GM23248 (cell line): ENCODE data around the gene PI4K2B.

Experiments used
- EZH2 ChIP-seq: fragments of 200-600 bp; sonication (generic); IDR thresholded peaks from 2 replicates; pipeline ENCODE4 v1.6.1; 2018; ENCODE audit warnings: antibody characterized with exemption, mild to moderate bottlenecking; ENCODE audit not compliant: insufficient read depth, poor library complexity, severe bottlenecking
- EZH2phosphoT487 ChIP-seq: fragments of 200-600 bp; sonication (generic); IDR thresholded peaks from 2 replicates; pipeline ENCODE4 v1.6.1; 2018; ENCODE audit warnings: antibody characterized with exemption, moderate library complexity, mild to moderate bottlenecking, low read depth; ENCODE audit not compliant: insufficient read depth

DNA sequence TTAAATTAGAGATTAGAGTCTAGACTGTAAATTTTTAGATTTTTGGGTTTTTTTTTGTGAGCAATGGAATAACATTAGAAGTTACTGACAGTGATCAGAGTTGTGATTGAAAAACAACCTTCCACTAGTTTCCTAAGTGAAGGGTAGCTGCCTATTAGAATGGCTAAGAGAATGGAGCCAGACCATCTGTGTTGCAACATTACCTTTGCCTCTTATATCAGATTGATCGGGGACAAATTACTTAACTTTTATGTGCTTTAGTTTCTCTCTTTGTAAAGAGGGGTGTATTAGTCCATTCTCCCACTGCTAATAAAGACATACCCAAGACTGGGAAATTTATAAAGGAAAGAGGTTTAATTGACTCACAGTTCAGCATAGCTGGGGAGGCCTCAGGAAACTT lies 12.5 kb upstream of the PI4K2B start:
- no peak for TF ChIP-seq EZH2
- TF ChIP-seq EZH2phosphoT487: no peak
